ENCODE results near the gene MRPL36.

MRPL36 gene

GRCh38 chr5:1781726-1782384 is 17.8 kb downstream of the MRPL36 start:
- no peak for DNase-seq (ENCODE audit: low read depth in 2 of 2)

- no peak for DNase-seq (ENCODE audit: low read depth in 2 of 2)
Observed at GRCh38 chr5:1781107-1781506, 18.5 kb downstream of the MRPL36 start.

GRCh38 chr5:1780614-1780930 is 19.1 kb downstream of the MRPL36 start:
- no peak for DNase-seq (ENCODE audit: low read depth in 2 of 2)

GRCh38 chr5:1779782-1780613 is 19.6 kb downstream of the MRPL36 start:
- DNase-seq (ENCODE audit: low read depth in 2 of 2) = no peak

- DNase-seq (ENCODE audit: low read depth in 2 of 2) = no peak
Observed at GRCh38 chr5:1779021-1779680, 20.5 kb downstream of the MRPL36 start.

GRCh38 chr5:1778138-1779020 is 21.3 kb downstream of the MRPL36 start:
- DNase-seq (ENCODE audit: low read depth in 2 of 2) = no peak

- DNase-seq (ENCODE audit: low read depth in 2 of 2) = no peak
Observed at GRCh38 chr5:1777281-1778137, 22.1 kb downstream of the MRPL36 start.

- no peak for DNase-seq (ENCODE audit: low read depth in 2 of 2)
Observed at GRCh38 chr5:1776831-1777230, 22.8 kb downstream of the MRPL36 start.

- no peak for DNase-seq (ENCODE audit: low read depth in 2 of 2)
Observed at GRCh38 chr5:1772634-1773033, 27.0 kb downstream of the MRPL36 start.

- DNase-seq (ENCODE audit: low read depth in 2 of 2) = no peak
Observed at GRCh38 chr5:1771149-1772065, 28.2 kb downstream of the MRPL36 start.

- DNase-seq (ENCODE audit: low read depth in 2 of 2) = no peak
Observed at GRCh38 chr5:1770443-1770802, 29.2 kb downstream of the MRPL36 start.

GRCh38 chr5:1769752-1770442 is 29.7 kb downstream of the MRPL36 start:
- DNase-seq (ENCODE audit: low read depth in 2 of 2) = no peak

GRCh38 chr5:1769017-1769640 is 30.5 kb downstream of the MRPL36 start:
- no peak for DNase-seq (ENCODE audit: low read depth in 2 of 2)

- DNase-seq (ENCODE audit: low read depth in 2 of 2) = no peak
Observed at GRCh38 chr5:1768283-1769000, 31.2 kb downstream of the MRPL36 start.

- DNase-seq (ENCODE audit: low read depth in 2 of 2) = no peak
Observed at GRCh38 chr5:1767524-1768282, 31.9 kb downstream of the MRPL36 start.

GRCh38 chr5:1765880-1766235 is 33.8 kb downstream of the MRPL36 start:
- DNase-seq (ENCODE audit: low read depth in 2 of 2) = no peak

GRCh38 chr5:1765141-1765879 is 34.3 kb downstream of the MRPL36 start:
- no peak for DNase-seq (ENCODE audit: low read depth in 2 of 2)

All from fibroblast of skin of left quadriceps (primary cell).